Endothelial cell of umbilical vein (primary cell): ENCODE measurements around the gene PEX10. TPM values are rescaled to one million over a fixed set of nuclear protein-coding genes. Genes with fewer than 3 reads are reported as not detected.

Experiments used
- BruUV-seq: library from RNA; stranded (reverse); fragments of 400-500 nt; replicated peaks from 2 replicates; lab custom pipeline; 2021; lab: Mats Ljungman, UMichigan
- CTCF ChIA-PET: fragments of 300-600, 350-600 bp; sonication (Branson Sonifier 250); formaldehyde crosslinking; loops from one replicate; lab custom pipeline; 2021; ENCODE audit warnings: antibody characterized with exemption, inconsistent platforms; lab: Charles Lee
- POLR2A ChIA-PET: fragments of 300-600, 350-600 bp; sonication (Branson Sonifier 250); formaldehyde crosslinking; loops from one replicate; lab custom pipeline; 2021; ENCODE audit warnings: antibody characterized with exemption, inconsistent platforms; lab: Charles Lee
- DNase-seq: peaks from one replicate; pipeline ENCODE4 v3.0.0-alpha.2; 2011; ENCODE audit warnings: low read depth, low spot score
- FAIRE-seq: peaks from 2 replicates; lab custom pipeline; 2011; peaks lifted over from hg19 to GRCh38; lab: Jason Lieb, UNC
- H2AFZ ChIP-seq: 2 replicates; pipeline ENCODE4 v1.6.0; 2012; ENCODE audit warnings: low read depth, low read length, control low read depth, inconsistent platforms
- H3K27ac ChIP-seq: 2 replicates; pipeline ENCODE4 v1.5.1; 2011; ENCODE audit warnings: low read depth, mild to moderate bottlenecking, control low read depth, low read length, moderate library complexity; ENCODE audit not compliant: insufficient read depth
- H3K27me3 ChIP-seq, 2 experiments: 2 replicates each; pipeline versions ENCODE4 v1.6.0 to v1.6.1; 2011; ENCODE audit warnings: low read length in 2 of 2, mixed read lengths in 1 of 2; ENCODE audit not compliant: control insufficient read depth in 2 of 2, insufficient read depth in 2 of 2
- H3K36me3 ChIP-seq, 2 experiments: 2 replicates in 1 of 2; 3 replicates in 1 of 2; pipeline ENCODE4 v1.5.1; 2011; ENCODE audit warnings: low read length in 2 of 2, mild to moderate bottlenecking in 1 of 2, moderate library complexity in 1 of 2; ENCODE audit not compliant: control insufficient read depth in 2 of 2, insufficient read depth in 2 of 2; ENCODE audit errors: extremely low read depth in 1 of 2
- H3K4me1 ChIP-seq: 3 replicates; pipeline ENCODE4 v1.5.1; 2011; ENCODE audit warnings: mild to moderate bottlenecking, low read length; ENCODE audit not compliant: control insufficient read depth, insufficient read depth; ENCODE audit errors: extremely low read depth
- H3K4me2 ChIP-seq: 2 replicates; pipeline ENCODE4 v1.6.1; 2011; ENCODE audit warnings: low read length, control low read depth, mixed read lengths; ENCODE audit not compliant: insufficient read depth
- H3K4me3 ChIP-seq, 3 experiments: fragments of 200-600 bp in 1 of 3; sonication (generic), shearing (Covaris generic) in 1 of 3; replicated peaks in 1 of 3; 2 replicates each; pipeline ENCODE4 v1.5.1; 2011 to 2016; ENCODE audit warnings: control low read depth in 3 of 3, low read length in 3 of 3, mild to moderate bottlenecking in 2 of 3, inconsistent platforms in 1 of 3, low read depth in 1 of 3, moderate library complexity in 1 of 3; ENCODE audit not compliant: insufficient read depth in 1 of 3
- H3K79me2 ChIP-seq: 2 replicates; pipeline ENCODE4 v1.6.0; 2012; ENCODE audit warnings: low read length, inconsistent platforms; ENCODE audit not compliant: control insufficient read depth, insufficient read depth
- H3K9ac ChIP-seq: replicated peaks from 2 replicates; pipeline ENCODE3; 2011; ENCODE audit warnings: low read length, control low read depth; ENCODE audit not compliant: insufficient read depth; ENCODE audit errors: extremely low read depth
- H3K9me1 ChIP-seq: replicated peaks from 3 replicates; pipeline ENCODE4 v1.6.0; 2011; ENCODE audit warnings: mild to moderate bottlenecking, low read length; ENCODE audit not compliant: control insufficient read depth, insufficient read depth; ENCODE audit errors: extremely low read depth
- H3K9me3 ChIP-seq: replicated peaks from 2 replicates; pipeline ENCODE4 v1.5.1; 2012; ENCODE audit warnings: low read length, inconsistent platforms; ENCODE audit not compliant: control insufficient read depth, insufficient read depth
- H4K20me1 ChIP-seq: replicated peaks from 2 replicates; pipeline ENCODE3; 2011; ENCODE audit warnings: mild to moderate bottlenecking, low read length; ENCODE audit not compliant: control insufficient read depth, insufficient read depth; ENCODE audit errors: extremely low read depth
- EZH2 ChIP-seq: IDR thresholded peaks from 2 replicates; pipeline ENCODE4 v1.6.1; 2012; ENCODE audit warnings: borderline replicate concordance, low read depth, mild to moderate bottlenecking, moderate library complexity, low read length, inconsistent platforms; ENCODE audit not compliant: severe bottlenecking
- FOS ChIP-seq: IDR thresholded peaks from 2 replicates; pipeline ENCODE4 v1.6.1; 2011; ENCODE audit warnings: mild to moderate bottlenecking, low read length, moderate library complexity, borderline replicate concordance; ENCODE audit not compliant: insufficient read depth
- GATA2 ChIP-seq: IDR thresholded peaks from 2 replicates; pipeline ENCODE4 v1.7.0; 2011; ENCODE audit warnings: low read depth, mild to moderate bottlenecking, moderate library complexity, mixed read lengths, low read length; ENCODE audit not compliant: insufficient read length, insufficient read depth
- JUN ChIP-seq: IDR thresholded peaks from 2 replicates; pipeline ENCODE4 v1.6.1; 2011; ENCODE audit warnings: borderline replicate concordance, low read depth; ENCODE audit not compliant: insufficient read length, insufficient read depth
- MYC ChIP-seq: IDR thresholded peaks from one replicate; pipeline ENCODE4 v1.6.1; 2011; ENCODE audit warnings: mild to moderate bottlenecking, low read depth, low read length
- POLR2A ChIP-seq: IDR thresholded peaks from 2 replicates; pipeline ENCODE4 v1.6.1; 2012; ENCODE audit warnings: low read depth, mild to moderate bottlenecking, control low read depth, low read length
- POLR2AphosphoS5 ChIP-seq: IDR thresholded peaks from 2 replicates; pipeline ENCODE4 v1.6.1; 2012; ENCODE audit warnings: low read depth, mild to moderate bottlenecking, control low read depth, low read length, moderate library complexity; ENCODE audit not compliant: insufficient read depth
- dilution Hi-C: fragments of 300-500 bp; cut with MboI; formaldehyde crosslinking; loops from one replicate; pipeline ENCODE4 v1.15.0; 2019; ENCODE audit warnings: low sequenced_read_pairs; ENCODE audit not compliant: extremely low pct_ligation_motif_present
- intact Hi-C: fragments of 100-400 bp; cut with micrococcal nuclease; formaldehyde crosslinking; loops from one replicate; pipeline ENCODE4 v1.10.0; 2022
- polyA plus RNA-seq, 4 experiments: library from polyadenylated mRNA; depleted of rRNA in 3 of 4; stranded (reverse) in 3 of 4; unstranded in 1 of 4; fragments of >200 nt; gene quantifications; 2 replicates each; pipeline versions ENCODE4 v1.2.1 to v1.2.3, GENCODE V29; 2011 to 2012; ENCODE audit warnings: missing spikeins in 1 of 4
- total RNA-seq: library from RNA; stranded (reverse); gene quantifications from 2 replicates; pipeline ENCODE4 v1.2.3, GENCODE V29; 2021
- TF ChIP-seq, protein P1 (sequence below), 2 donors: IDR thresholded peaks; 1 replicate in 1 of 2; 2 replicates in 1 of 2; pipeline ENCODE4 v1.5.1; 2011; ENCODE audit warnings: low read length in 2 of 2, mild to moderate bottlenecking in 2 of 2, moderate library complexity in 2 of 2, control low read depth in 1 of 2, inconsistent platforms in 1 of 2, low read depth in 1 of 2; ENCODE audit not compliant: insufficient read depth in 1 of 2; ENCODE audit errors: extremely low read depth in 1 of 2
- TF ChIP-seq, protein P2 (sequence below): IDR thresholded peaks from 2 replicates; pipeline ENCODE4 v1.6.1; 2011; ENCODE audit not compliant: insufficient read depth, insufficient read length

The PEX10 gene
- total and polyA plus RNA-seq, 2 donors (not counting 3 experiments of a cell fraction or from before 2014, with no cell fraction given) = 25.1 to 26.7 TPM

DNA sequence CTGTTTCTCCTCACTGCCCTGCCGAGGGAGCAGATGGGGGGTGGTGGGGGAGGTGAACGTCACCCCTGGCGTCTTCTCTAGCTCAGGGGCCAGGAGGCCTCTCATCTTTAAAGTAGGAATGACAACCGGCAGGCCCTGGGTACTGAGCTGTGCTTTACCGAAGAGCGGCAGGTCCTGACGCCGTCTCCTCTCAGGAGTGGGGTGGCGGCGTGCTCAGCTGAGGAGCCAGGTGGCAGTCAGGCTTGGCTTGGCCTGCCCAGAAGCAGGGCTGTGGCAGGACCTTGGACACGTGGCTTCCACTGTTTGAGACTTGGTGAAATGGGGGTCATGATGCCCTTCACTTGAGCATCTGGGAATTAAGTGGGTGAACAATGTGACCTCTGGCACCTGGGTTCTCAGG, 17.6 kb downstream of the PEX10 start:
- H3K36me3 ChIP-seq = peaks cover 11 to 36% of the 10 kb centered on the region in 2 experiments
- dilution Hi-C loops (no loop called here), intact Hi-C loops (no loop called here)
- peaks cover 16% of the 10 kb centered on the region for H3K4me1 ChIP-seq
- DNase-seq = no peak
- H3K9me3 ChIP-seq = no peaks in the 10 kb centered on the region
- no peaks in the 10 kb centered on the region for H3K27me3 ChIP-seq
- H3K79me2 ChIP-seq = peaks cover 39% of the 10 kb centered on the region
- H3K9me1 ChIP-seq = no peaks in the 10 kb centered on the region
- TF ChIP-seq, protein P1, sequence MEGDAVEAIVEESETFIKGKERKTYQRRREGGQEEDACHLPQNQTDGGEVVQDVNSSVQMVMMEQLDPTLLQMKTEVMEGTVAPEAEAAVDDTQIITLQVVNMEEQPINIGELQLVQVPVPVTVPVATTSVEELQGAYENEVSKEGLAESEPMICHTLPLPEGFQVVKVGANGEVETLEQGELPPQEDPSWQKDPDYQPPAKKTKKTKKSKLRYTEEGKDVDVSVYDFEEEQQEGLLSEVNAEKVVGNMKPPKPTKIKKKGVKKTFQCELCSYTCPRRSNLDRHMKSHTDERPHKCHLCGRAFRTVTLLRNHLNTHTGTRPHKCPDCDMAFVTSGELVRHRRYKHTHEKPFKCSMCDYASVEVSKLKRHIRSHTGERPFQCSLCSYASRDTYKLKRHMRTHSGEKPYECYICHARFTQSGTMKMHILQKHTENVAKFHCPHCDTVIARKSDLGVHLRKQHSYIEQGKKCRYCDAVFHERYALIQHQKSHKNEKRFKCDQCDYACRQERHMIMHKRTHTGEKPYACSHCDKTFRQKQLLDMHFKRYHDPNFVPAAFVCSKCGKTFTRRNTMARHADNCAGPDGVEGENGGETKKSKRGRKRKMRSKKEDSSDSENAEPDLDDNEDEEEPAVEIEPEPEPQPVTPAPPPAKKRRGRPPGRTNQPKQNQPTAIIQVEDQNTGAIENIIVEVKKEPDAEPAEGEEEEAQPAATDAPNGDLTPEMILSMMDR (IDR thresholded peaks at IDR 0.05; ENCODE audit: extremely low read depth in 1 of 2, insufficient read depth in 1 of 2, low read depth in 1 of 2, low read length in 2 of 2) = no peak
- TF ChIP-seq POLR2A (no peak), FOS (no peak), POLR2AphosphoS5 (no peak), EZH2 (no peak), MYC (no peak), JUN (no peak), GATA2 (no peak)
- TF ChIP-seq, protein P2, sequence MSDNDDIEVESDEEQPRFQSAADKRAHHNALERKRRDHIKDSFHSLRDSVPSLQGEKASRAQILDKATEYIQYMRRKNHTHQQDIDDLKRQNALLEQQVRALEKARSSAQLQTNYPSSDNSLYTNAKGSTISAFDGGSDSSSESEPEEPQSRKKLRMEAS = no peak
- no TSS peak for BruUV-seq
- ChIA-PET CTCF (interaction anchor here (1.0 to 1.1 kb wide), 2 partner anchors 9 to 13 kb away, joined by 3 read pairs; no protein-coding TSS in a partner anchor), POLR2A (no interaction called here)
- no peak overlapping the region for H3K4me3 ChIP-seq
- no peak overlapping the region for H3K9ac ChIP-seq
- no peaks in the 10 kb centered on the region for H4K20me1 ChIP-seq
- H2AFZ ChIP-seq = no peak overlapping the region
- no peak for FAIRE-seq
- H3K4me2 ChIP-seq = no peak overlapping the region
- H3K27ac ChIP-seq = no peak overlapping the region
